Measurements from ENCODE around the gene ABCA2. TPM values are rescaled to one million over a fixed set of nuclear protein-coding genes. Genes with fewer than 3 reads are reported as not detected.

Gene ABCA2
- total and polyA plus RNA-seq, 2 experiments from 2014 or later: 7.0 to 16.0 TPM

- Histone ChIP-seq H3K27ac (ENCODE audit: low read depth) (no peak overlapping the region), H3K4me3 (no peak overlapping the region), H4K20me1 (replicated peaks; ENCODE audit: insufficient read depth) (no peaks in the 10 kb centered on the region), H2AFZ (no peak overlapping the region), H3K27me3 (ENCODE audit: insufficient read depth) (peaks cover 20% of the 10 kb centered on the region), H3K79me2 (replicated peaks; ENCODE audit: insufficient read depth) (no peaks in the 10 kb centered on the region), H3K4me2 (no peak overlapping the region), H3K9me2 (ENCODE audit: insufficient read depth) (no peaks in the 10 kb centered on the region), H3K36me3 (ENCODE audit: insufficient read depth) (no peaks in the 10 kb centered on the region), H3K4me1 (ENCODE audit: insufficient read depth) (no peaks in the 10 kb centered on the region), H3F3A (replicated peaks; ENCODE audit: low read depth) (no peaks in the 10 kb centered on the region)
- ATAC-seq (no peak), DNase-seq (ENCODE audit: low spot score) (no peak)
- Mint-ChIP-seq H3K36me3 (ENCODE audit: low read depth) (no peaks in the 10 kb centered on the region), H3K9me3 (no peaks in the 10 kb centered on the region), H3K27ac (no peak overlapping the region), H3K4me1 (peaks cover 2% of the 10 kb centered on the region; the same call in 1 of the 3 replicates), H3K4me3 (no peak overlapping the region), H3K27me3 (ENCODE audit: insufficient read depth, low read depth, poor library complexity) (peaks cover 22% of the 10 kb centered on the region)
- no peak for TF ChIP-seq ZNF462 (CRISPR knock-in tag; IDR thresholded peaks at IDR 0.05)
- TF ChIP-seq EZH2phosphoT487 (IDR thresholded peaks at IDR 0.05; ENCODE audit: unreplicated experiment): no peak
- TF ChIP-seq EZH2 (IDR thresholded peaks at IDR 0.05; ENCODE audit: low read depth, unreplicated experiment): no peak
- no peak for TF ChIP-seq STAT1 (IDR thresholded peaks at IDR 0.05; ENCODE audit: unreplicated experiment)
- TF ChIP-seq POLR2AphosphoS5 (IDR thresholded peaks at IDR 0.05; ENCODE audit: low read depth): no peak
- no peak; a peak in 1 of 4 replicates for TF ChIP-seq CTCF (conservative IDR thresholded peaks at IDR 0.05; ENCODE audit: low read depth in 2 of 2)
- no peak for TF ChIP-seq ETS1 (IDR thresholded peaks at IDR 0.05)
- TF ChIP-seq CREB1 (CRISPR knock-in tag; IDR thresholded peaks at IDR 0.05; ENCODE audit: low read depth): no peak
- TF ChIP-seq JUNB (IDR thresholded peaks at IDR 0.05; ENCODE audit: unreplicated experiment): no peak
These were observed 30.6 kb upstream of the ABCA2 start for GRCh38 chr9:137058521-137059234.
